WTC11 (cell line): ENCODE results near the gene REEP1.

Source experiments
- CREM ChIP-seq: sonication (generic); formaldehyde crosslinking; IDR thresholded peaks from 2 replicates; pipeline ENCODE4 v1.8.1; 2022; ENCODE audit warnings: mild to moderate bottlenecking, missing genetic modification reagents, moderate library complexity
- ETV6 ChIP-seq: sonication (generic); formaldehyde crosslinking; IDR thresholded peaks from 2 replicates; pipeline ENCODE4 v1.8.1; 2022; ENCODE audit warnings: mild to moderate bottlenecking, missing genetic modification reagents
- SP1 ChIP-seq: sonication (generic); formaldehyde crosslinking; conservative IDR thresholded peaks from 2 replicates; pipeline ENCODE4 v1.8.1; 2022; ENCODE audit warnings: missing genetic modification reagents
- ZNF263 ChIP-seq: sonication (generic); formaldehyde crosslinking; IDR thresholded peaks from 2 replicates; pipeline ENCODE4 v1.8.1; 2022; ENCODE audit warnings: low read depth, mild to moderate bottlenecking, moderate library complexity, missing genetic modification reagents

- TF ChIP-seq ZNF263 (CRISPR knock-in tag) (no peak), SP1 (CRISPR knock-in tag) (no peak), ETV6 (CRISPR knock-in tag) (no peak), CREM (CRISPR knock-in tag) (no peak)
Observed at GRCh38 chr2:86174445-86174844, 163.0 kb downstream of the REEP1 start.
